PC-9 (cell line): ENCODE measurements around the gene SLC37A2.

Experiments used
- CTCF ChIP-seq: fragments of 200-600 bp; sonication (generic); conservative IDR thresholded peaks from 2 replicates; pipeline ENCODE4 v1.6.1; 2017; ENCODE audit warnings: mixed run types, antibody characterized with exemption, mild to moderate bottlenecking, moderate library complexity
- EZH2 ChIP-seq: fragments of 200-600 bp; sonication (generic); IDR thresholded peaks from 2 replicates; pipeline ENCODE4 v1.8.0; 2017; ENCODE audit warnings: antibody characterized with exemption, low read depth

- TF ChIP-seq CTCF (no peak), EZH2 (no peak)
These were observed 13.8 kb upstream of the SLC37A2 start for GRCh38 chr11:125049164-125049792.
